ENCODE results near the gene MMEL1.

Gene MMEL1

GRCh38 chr1:2563205-2563604, 69.6 kb downstream of the MMEL1 start:
- Histone ChIP-seq H3K4me3 (ENCODE audit: low read length in 2 of 2) (no peak overlapping the region), H3K9ac (ENCODE audit: low read depth, low read length, poor library complexity) (no peak overlapping the region), H2BK120ac (ENCODE audit: low read depth, low read length) (no peak overlapping the region), H4K91ac (ENCODE audit: low read depth, low read length, poor library complexity) (no peak overlapping the region), H3K27ac (replicated peaks; ENCODE audit: low read length) (no peak overlapping the region), H3K9me3 (replicated peaks in 1 of 2; ENCODE audit: control insufficient read depth in 2 of 2, insufficient read depth in 1 of 2, low read depth in 1 of 2, low read length in 2 of 2) (no peaks in the 10 kb centered on the region), H2AK5ac (ENCODE audit: low read depth, low read length) (no peak overlapping the region), H3K4ac (ENCODE audit: low read length) (no peak overlapping the region), H3K27me3 (ENCODE audit: control insufficient read depth in 3 of 3, insufficient read depth in 3 of 3, low read depth in 1 of 3, low read length in 3 of 3) (peaks cover 0 to 36% (median 0%) of the 10 kb centered on the region in 3 experiments), H3K23ac (ENCODE audit: low read depth, low read length, poor library complexity) (peak overlapping the region; percentile 85), H2BK15ac (ENCODE audit: low read length) (no peak overlapping the region), H3K4me2 (ENCODE audit: insufficient read depth, low read length, poor library complexity, severe bottlenecking) (no peak overlapping the region), H2BK5ac (ENCODE audit: low read length) (peak overlapping the region; percentile 46), H3K4me1 (ENCODE audit: control insufficient read depth in 2 of 2, insufficient read depth in 1 of 2, low read depth in 1 of 2, low read length in 2 of 2) (peaks cover 2% of the 10 kb centered on the region in 2 donors), H3K79me1 (ENCODE audit: low read depth, low read length) (no peaks in the 10 kb centered on the region), H3K18ac (ENCODE audit: low read length) (peak overlapping the region; percentile 35), H2BK12ac (ENCODE audit: low read length) (no peak overlapping the region), H4K8ac (ENCODE audit: low read depth, low read length) (no peak overlapping the region), H3K14ac (ENCODE audit: low read length) (peak overlapping the region; percentile 99), H3K36me3 (replicated peaks in 1 of 2; ENCODE audit: control insufficient read depth in 2 of 2, insufficient read depth in 2 of 2, low read length in 2 of 2) (no peaks in the 10 kb centered on the region), H2AFZ (ENCODE audit: low read length) (no peak overlapping the region)
- no CpG with 5 or more reads among the region's 18 CpGs for WGBS, 2 donors (ENCODE audit: extremely low coverage in 2 of 2, insufficient read length in 2 of 2, insufficient replicate concordance in 1 of 2)
- DNase-seq (ENCODE audit: low spot score), result no peak

GRCh38 chr1:2561898-2562895, 70.6 kb downstream of the MMEL1 start:
- H2AK5ac ChIP-seq (ENCODE audit: low read depth, low read length), result peak overlapping the region; percentile 96
- H3K4me1 ChIP-seq (ENCODE audit: control insufficient read depth in 2 of 2, insufficient read depth in 1 of 2, low read depth in 1 of 2, low read length in 2 of 2), result peaks cover 2% of the 10 kb centered on the region in 2 donors
- no peaks in the 10 kb centered on the region for H3K79me1 ChIP-seq (ENCODE audit: low read depth, low read length)
- peak overlapping the region; percentile 86 for H2BK15ac ChIP-seq (ENCODE audit: low read length)
- H3K14ac ChIP-seq (ENCODE audit: low read length), result peak overlapping the region; percentile 47
- no peak overlapping the region for H3K9ac ChIP-seq (ENCODE audit: low read depth, low read length, poor library complexity)
- H2BK5ac ChIP-seq (ENCODE audit: low read length), result peak overlapping the region; percentile 62
- H3K27ac ChIP-seq (replicated peaks; ENCODE audit: low read length), result no peak overlapping the region
- WGBS, 2 donors (ENCODE audit: extremely low coverage in 2 of 2, insufficient read length in 2 of 2, insufficient replicate concordance in 1 of 2), result no CpG with 5 or more reads among the region's 24 CpGs
- H4K91ac ChIP-seq (ENCODE audit: low read depth, low read length, poor library complexity), result peak overlapping the region; percentile 81
- H2BK12ac ChIP-seq (ENCODE audit: low read length), result peak overlapping the region; percentile 63
- no peak overlapping the region for H3K4me2 ChIP-seq (ENCODE audit: insufficient read depth, low read length, poor library complexity, severe bottlenecking)
- peak overlapping the region; percentile 94 for H3K23ac ChIP-seq (ENCODE audit: low read depth, low read length, poor library complexity)
- no peak overlapping the region for H2AFZ ChIP-seq (ENCODE audit: low read length)
- no peak for DNase-seq (ENCODE audit: low spot score)
- no peak overlapping the region for H3K4ac ChIP-seq (ENCODE audit: low read length)
- H2BK120ac ChIP-seq (ENCODE audit: low read depth, low read length), result peak overlapping the region; percentile 66
- peak overlapping the region; percentile 93 for H3K18ac ChIP-seq (ENCODE audit: low read length)
- H3K9me3 ChIP-seq (replicated peaks in 1 of 2; ENCODE audit: control insufficient read depth in 2 of 2, insufficient read depth in 1 of 2, low read depth in 1 of 2, low read length in 2 of 2), result no peaks in the 10 kb centered on the region
- H4K8ac ChIP-seq (ENCODE audit: low read depth, low read length), result no peak overlapping the region
- peaks cover 0 to 42% (median 0%) of the 10 kb centered on the region in 3 experiments for H3K27me3 ChIP-seq (ENCODE audit: control insufficient read depth in 3 of 3, insufficient read depth in 3 of 3, low read depth in 1 of 3, low read length in 3 of 3)
- no peak overlapping the region for H3K4me3 ChIP-seq (ENCODE audit: low read length in 2 of 2)
- H3K36me3 ChIP-seq (replicated peaks in 1 of 2; ENCODE audit: control insufficient read depth in 2 of 2, insufficient read depth in 2 of 2, low read length in 2 of 2), result no peaks in the 10 kb centered on the region

GRCh38 chr1:2561446-2561845, 71.4 kb downstream of the MMEL1 start:
- Histone ChIP-seq H3K27me3 (ENCODE audit: control insufficient read depth in 3 of 3, insufficient read depth in 3 of 3, low read depth in 1 of 3, low read length in 3 of 3) (peaks cover 0 to 45% (median 0%) of the 10 kb centered on the region in 3 experiments), H3K4me3 (ENCODE audit: low read length in 2 of 2) (no peak overlapping the region), H2AK5ac (ENCODE audit: low read depth, low read length) (peak overlapping the region; percentile 96), H3K18ac (ENCODE audit: low read length) (peak overlapping the region; percentile 65), H2BK12ac (ENCODE audit: low read length) (peak overlapping the region; percentile 98), H2BK15ac (ENCODE audit: low read length) (peak overlapping the region; percentile 64), H3K79me1 (ENCODE audit: low read depth, low read length) (no peaks in the 10 kb centered on the region), H3K9me3 (replicated peaks in 1 of 2; ENCODE audit: control insufficient read depth in 2 of 2, insufficient read depth in 1 of 2, low read depth in 1 of 2, low read length in 2 of 2) (no peaks in the 10 kb centered on the region), H2BK5ac (ENCODE audit: low read length) (peak overlapping the region; percentile 62), H4K8ac (ENCODE audit: low read depth, low read length) (no peak overlapping the region), H2BK120ac (ENCODE audit: low read depth, low read length) (peak overlapping the region; percentile 31), H3K14ac (ENCODE audit: low read length) (no peak overlapping the region), H3K4me1 (ENCODE audit: control insufficient read depth in 2 of 2, insufficient read depth in 1 of 2, low read depth in 1 of 2, low read length in 2 of 2) (peaks cover 3 to 7% of the 10 kb centered on the region in 2 donors), H3K9ac (ENCODE audit: low read depth, low read length, poor library complexity) (no peak overlapping the region), H4K91ac (ENCODE audit: low read depth, low read length, poor library complexity) (peak overlapping the region; percentile 89), H3K27ac (replicated peaks; ENCODE audit: low read length) (no peak overlapping the region), H3K23ac (ENCODE audit: low read depth, low read length, poor library complexity) (peak overlapping the region; percentile 55), H3K36me3 (replicated peaks in 1 of 2; ENCODE audit: control insufficient read depth in 2 of 2, insufficient read depth in 2 of 2, low read length in 2 of 2) (no peaks in the 10 kb centered on the region), H3K4me2 (ENCODE audit: insufficient read depth, low read length, poor library complexity, severe bottlenecking) (no peak overlapping the region), H2AFZ (ENCODE audit: low read length) (no peak overlapping the region), H3K4ac (ENCODE audit: low read length) (no peak overlapping the region)
- no peak for DNase-seq (ENCODE audit: low spot score)
- no CpG with 5 or more reads among the region's 11 CpGs for WGBS, 2 donors (ENCODE audit: extremely low coverage in 2 of 2, insufficient read length in 2 of 2, insufficient replicate concordance in 1 of 2)

All from neuronal stem cell (in vitro differentiated cells).